ENCODE results near the gene DOCK9.

GRCh38 chr13:98782654-98783053, 195.2 kb downstream of the DOCK9 start:
- TF ChIP-seq CTCF (IDR thresholded peaks at IDR 0.05) (no peak), ESRRA (CRISPR knock-in tag; IDR thresholded peaks at IDR 0.05; ENCODE audit: borderline replicate concordance) (no peak), MAX (CRISPR knock-in tag; IDR thresholded peaks at IDR 0.05) (no peak), RORB (CRISPR knock-in tag; IDR thresholded peaks at IDR 0.05) (no peak), PRDM15 (CRISPR knock-in tag; IDR thresholded peaks at IDR 0.05) (no peak), JAZF1 (CRISPR knock-in tag; IDR thresholded peaks at IDR 0.05) (no peak), ZMAT4 (CRISPR knock-in tag; IDR thresholded peaks at IDR 0.05) (no peak), CREB1 (CRISPR knock-in tag; IDR thresholded peaks at IDR 0.05) (no peak), ATF2 (CRISPR knock-in tag; IDR thresholded peaks at IDR 0.05; ENCODE audit: borderline replicate concordance, low read depth) (no peak), MXD4 (CRISPR knock-in tag; IDR thresholded peaks at IDR 0.05; ENCODE audit: borderline replicate concordance) (no peak), ELF4 (CRISPR knock-in tag; IDR thresholded peaks at IDR 0.05; ENCODE audit: low read depth) (no peak), E2F4 (CRISPR knock-in tag; IDR thresholded peaks at IDR 0.05; ENCODE audit: borderline replicate concordance, low read depth) (no peak), ZNF416 (CRISPR knock-in tag; IDR thresholded peaks at IDR 0.05) (no peak), ZNF232 (CRISPR knock-in tag; IDR thresholded peaks at IDR 0.05) (no peak)

Data from WTC11 (cell line).